Heart right ventricle (tissue), 16 donors: Measurements from ENCODE around the gene PPFIA1. TPM values are rescaled to one million over a fixed set of nuclear protein-coding genes. Genes with fewer than 3 reads are reported as not detected.
"Not testable (repeated sequence)": the region's sequence is repeated elsewhere in the genome, so short reads cannot be mapped to it uniquely, and the experiment has no call there.

Source experiments
- ATAC-seq, 8 donors: fragments of 200-7000 bp; cut with Tn5 transposase; one replicate each; pipeline ENCODE4 v1.9.1; 2020; ENCODE audit warnings: mild to moderate bottlenecking in 8 of 8, moderate library complexity in 8 of 8, moderate number of reproducible peaks in 1 of 8
- DNase-seq, 2 donors: peaks; one replicate each; pipeline ENCODE4 v3.0.0-alpha.2; 2020
- H3K27ac ChIP-seq, 10 donors: fragments of 200-600 bp; sonication (generic) in 2 of 10; one replicate each; pipeline versions ENCODE4 v1.5.0 to v1.8.0; 2020 to 2022; ENCODE audit warnings: mild to moderate bottlenecking in 3 of 10
- H3K27me3 ChIP-seq, 7 donors: fragments of 200-600 bp; one replicate each; pipeline ENCODE4 v1.8.0; 2021 to 2022; ENCODE audit warnings: mild to moderate bottlenecking in 2 of 7
- H3K36me3 ChIP-seq, 9 donors: fragments of 200-600 bp; sonication (generic) in 1 of 9; one replicate each; pipeline versions ENCODE4 v1.5.0 to v1.8.0; 2020 to 2022; ENCODE audit warnings: mild to moderate bottlenecking in 2 of 9
- H3K4me1 ChIP-seq, 9 donors: fragments of 200-600 bp; sonication (generic) in 1 of 9; one replicate each; pipeline versions ENCODE4 v1.5.0 to v1.8.0; 2020 to 2022; ENCODE audit warnings: mild to moderate bottlenecking in 4 of 9
- H3K4me3 ChIP-seq, 10 donors: fragments of 200-600 bp; sonication (generic) in 2 of 10; one replicate each; pipeline versions ENCODE4 v1.5.0 to v1.8.0; 2020 to 2022; ENCODE audit warnings: mild to moderate bottlenecking in 7 of 10, moderate library complexity in 2 of 10
- H3K9me3 ChIP-seq, 11 donors: fragments of 200-600 bp in 10 of 11; sonication (generic) in 2 of 11; one replicate each; pipeline versions ENCODE4 v1.5.0 to v1.8.0; 2013 to 2022; ENCODE audit warnings: mild to moderate bottlenecking in 2 of 11, control low read depth in 1 of 11, moderate library complexity in 1 of 11
- WGBS, 2 donors: extraction: QIAGEN DNeasy Blood & Tissue Kit; methylation state at CpG; one replicate each; pipeline ENCODE4 v1.1.7; 2013; ENCODE audit warnings: inconsistent platforms in 1 of 2; 5-methylcytosine and 5-hydroxymethylcytosine counted together
- intact Hi-C, 10 donors: fragments of 100-400 bp; cut with DNase I; formaldehyde crosslinking; loops; one replicate each; pipeline versions ENCODE4 v1.11.1 to v1.14.2; 2022
- polyA plus RNA-seq, 2 donors: library from polyadenylated mRNA; stranded (reverse); fragments of 200-250 nt; gene quantifications; one replicate each; pipeline ENCODE4 v1.2.3, GENCODE V29; 2013
- total RNA-seq, 10 donors: library from RNA; stranded (reverse); fragmentation: NEBNext Ultra II Directional in 3 of 10; extraction: Animal tissue kit (Norgen Biotek cat#: 25700) in 3 of 10; gene quantifications; one replicate each; pipeline versions ENCODE4 v1.2.1 to v1.2.4, GENCODE V29; 2021 to 2023
- TF ChIP-seq, protein P1 (sequence below), 9 donors: fragments of 200-600 bp; sonication (generic) in 2 of 9; IDR thresholded peaks; one replicate each; pipeline versions ENCODE4 v1.5.0 to v1.8.0; 2021 to 2022; ENCODE audit warnings: antibody characterized with exemption in 9 of 9, mild to moderate bottlenecking in 5 of 9, moderate library complexity in 1 of 9
- donor health status: Arrhythmogenic right ventricular cardiomyopathy.
- donor health status: ischemic (EF 13 %, LVEDD 7.1; RV severe dilation, severe dysfunction).
- donor health status: healthy with polysubstance abuse.
- donor health status: DM: no; HTN: yes; CAD: no.
- donor health status: DM: no; HTN: no; CAD: no.
- donor health status: ischemic (EF 25% LVEDD 6.9; RV normal size, moderate dysfunction).
- donor health status: ischemic (EF 25% LVEDD 5.7; RV mildly dilated, moderate dysfunction).
- donor health status: healthy.
- donor health status: DM: yes; HTN: yes; CAD: no.
- donor health status: Ischemic cardiomyopathy.
- donor health status: ischemic (EF 35%, LVEDD 5.7; RV mildly dilated, moderate dysfunction).
- donor health status: nonischemic (EF 11% LVEDD 7.7; RV severe dilation, severe dysfunction).
- donor health status: DM: yes; HTN: yes; CAD: no.
- donor health status: PGD.
- donor health status: ischemic (EF 29% LVEDD 5.4; RV normal size, mild dysfunction).
- donor health status: nonischemic (EF 23%, LVEDD 6.1; RV moderate dilation, normal function).

Gene PPFIA1
- total and polyA plus RNA-seq, 12 donors, result 14.0 to 57.2 (median 39.0) TPM

DNA sequence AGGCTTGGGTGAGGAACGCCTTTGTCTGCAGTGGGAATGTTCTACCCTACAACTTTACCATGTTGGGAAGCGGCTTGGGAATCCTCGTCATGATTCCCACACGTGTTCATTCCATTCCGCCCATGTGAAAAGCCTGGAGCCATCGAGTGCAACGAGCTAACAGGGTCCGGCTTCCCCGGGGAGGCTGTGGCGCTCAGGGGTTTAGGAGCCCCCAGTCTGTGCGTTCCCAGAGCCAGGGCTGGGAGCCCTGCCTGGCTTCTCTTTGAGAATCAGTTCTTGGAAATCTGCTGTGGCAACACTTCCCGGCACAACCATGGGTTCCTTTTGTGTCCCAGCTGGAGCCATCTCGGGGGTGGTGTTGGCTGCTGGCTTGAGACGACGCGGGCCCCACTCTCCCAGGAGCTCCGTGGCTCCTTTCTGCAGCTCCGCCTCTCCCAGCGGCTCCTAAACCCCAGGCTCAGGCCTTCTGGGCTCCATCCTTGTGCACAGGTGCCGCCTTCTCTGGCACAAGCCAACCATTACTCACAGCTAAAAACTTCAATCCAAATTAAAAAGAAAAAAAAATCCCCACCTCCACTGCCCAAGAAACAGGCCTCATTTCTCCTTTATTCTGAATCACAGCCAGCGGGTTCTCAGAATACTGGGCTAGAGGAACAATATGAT lies 18.7 kb upstream of the PPFIA1 start:
- Histone ChIP-seq H3K27ac (no peak overlapping the region), H3K4me3 (no peak overlapping the region), H3K9me3 (no peaks in the 10 kb centered on the region), H3K27me3 (peaks cover 0 to 7% (median 0%) of the 10 kb centered on the region in 7 donors), H3K36me3 (no peaks in the 10 kb centered on the region), H3K4me1 (peaks cover 0 to 6% (median 0%) of the 10 kb centered on the region in 9 donors)
- WGBS, 2 donors, result 76 to 78% methylated on average over 21 of the region's 21 CpGs
- DNase-seq (no peak), ATAC-seq (peak in 1 of 8 donors; percentile 30)
- TF ChIP-seq, protein P1, sequence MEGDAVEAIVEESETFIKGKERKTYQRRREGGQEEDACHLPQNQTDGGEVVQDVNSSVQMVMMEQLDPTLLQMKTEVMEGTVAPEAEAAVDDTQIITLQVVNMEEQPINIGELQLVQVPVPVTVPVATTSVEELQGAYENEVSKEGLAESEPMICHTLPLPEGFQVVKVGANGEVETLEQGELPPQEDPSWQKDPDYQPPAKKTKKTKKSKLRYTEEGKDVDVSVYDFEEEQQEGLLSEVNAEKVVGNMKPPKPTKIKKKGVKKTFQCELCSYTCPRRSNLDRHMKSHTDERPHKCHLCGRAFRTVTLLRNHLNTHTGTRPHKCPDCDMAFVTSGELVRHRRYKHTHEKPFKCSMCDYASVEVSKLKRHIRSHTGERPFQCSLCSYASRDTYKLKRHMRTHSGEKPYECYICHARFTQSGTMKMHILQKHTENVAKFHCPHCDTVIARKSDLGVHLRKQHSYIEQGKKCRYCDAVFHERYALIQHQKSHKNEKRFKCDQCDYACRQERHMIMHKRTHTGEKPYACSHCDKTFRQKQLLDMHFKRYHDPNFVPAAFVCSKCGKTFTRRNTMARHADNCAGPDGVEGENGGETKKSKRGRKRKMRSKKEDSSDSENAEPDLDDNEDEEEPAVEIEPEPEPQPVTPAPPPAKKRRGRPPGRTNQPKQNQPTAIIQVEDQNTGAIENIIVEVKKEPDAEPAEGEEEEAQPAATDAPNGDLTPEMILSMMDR (IDR thresholded peaks at IDR 0.05), result no peak
- intact Hi-C loops, result no loop called here

DNA sequence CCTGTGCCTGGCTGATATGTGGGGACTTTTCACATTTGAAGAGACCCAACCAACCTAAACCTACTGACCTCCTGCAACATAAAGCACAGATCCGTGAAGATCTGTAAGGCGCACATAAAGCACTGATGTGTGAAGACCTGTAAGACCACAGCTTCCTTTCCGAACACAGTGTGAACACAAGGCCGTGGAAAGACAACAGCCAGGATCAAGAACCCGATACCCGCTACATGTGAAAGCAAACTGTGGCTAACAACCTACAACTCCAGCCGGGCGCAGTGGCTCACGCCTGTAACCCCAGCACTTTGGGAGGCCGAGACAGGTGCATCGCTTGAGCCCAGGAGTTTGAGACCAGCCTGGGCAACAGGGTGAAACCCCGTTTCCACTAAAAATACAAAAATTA lies 17.6 kb upstream of the PPFIA1 start:
- Histone ChIP-seq H3K27ac (no peak overlapping the region), H3K9me3 (no peaks in the 10 kb centered on the region), H3K27me3 (peaks cover 0 to 7% (median 0%) of the 10 kb centered on the region in 7 donors), H3K4me1 (peaks cover 0 to 2% (median 0%) of the 10 kb centered on the region in 9 donors), H3K36me3 (no peaks in the 10 kb centered on the region), H3K4me3 (no peak overlapping the region)
- intact Hi-C loops, result no loop called here
- WGBS, 2 donors, result 95 to 96% methylated on average over 12 of the region's 12 CpGs
- DNase-seq, result no peak
- TF ChIP-seq, protein P1 (IDR thresholded peaks at IDR 0.05), result no peak
- ATAC-seq, result no peak

DNA sequence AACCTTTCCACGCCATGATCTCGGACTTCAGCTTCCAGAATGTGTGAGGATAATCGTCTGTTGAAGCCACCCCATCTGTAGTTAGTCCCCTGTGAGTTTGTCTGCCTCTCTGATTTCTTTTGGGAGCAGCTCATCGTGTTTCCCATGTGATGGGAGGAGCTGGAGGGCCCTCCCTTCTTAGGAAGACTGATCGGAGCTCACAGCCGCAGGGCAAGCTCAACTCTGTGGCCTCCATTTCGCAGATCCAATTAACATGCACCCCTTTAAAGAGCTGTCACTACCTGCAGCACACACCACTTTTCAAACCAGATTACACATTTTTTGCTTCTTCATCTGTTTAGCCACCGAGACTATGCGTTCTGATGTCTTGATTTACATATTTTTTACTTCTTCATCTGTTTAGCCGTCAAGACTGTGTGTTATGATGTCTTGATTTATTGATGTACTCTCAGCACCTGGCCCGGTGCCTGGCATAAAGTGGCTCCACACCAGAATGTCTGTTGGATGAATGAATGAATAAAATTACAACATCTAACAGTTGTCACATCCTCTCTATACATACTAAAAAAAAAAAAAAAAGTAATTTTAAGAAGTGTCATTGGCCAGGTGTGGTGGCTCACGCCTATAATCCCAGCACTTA lies 14.9 kb upstream of the PPFIA1 start:
- WGBS, 2 donors, result 69 to 72% methylated on average over 12 of the region's 12 CpGs
- H3K27me3 ChIP-seq, result peaks cover 0 to 7% (median 0%) of the 10 kb centered on the region in 7 donors
- TF ChIP-seq, protein P1 (IDR thresholded peaks at IDR 0.05), result no peak
- DNase-seq, result no peak
- no peaks in the 10 kb centered on the region for H3K9me3 ChIP-seq
- no peaks in the 10 kb centered on the region for H3K4me1 ChIP-seq
- H3K27ac ChIP-seq, result no peak overlapping the region
- ATAC-seq, result no peak
- H3K36me3 ChIP-seq, result no peaks in the 10 kb centered on the region
- intact Hi-C loops, result no loop called here
- H3K4me3 ChIP-seq, result no peak overlapping the region

DNA sequence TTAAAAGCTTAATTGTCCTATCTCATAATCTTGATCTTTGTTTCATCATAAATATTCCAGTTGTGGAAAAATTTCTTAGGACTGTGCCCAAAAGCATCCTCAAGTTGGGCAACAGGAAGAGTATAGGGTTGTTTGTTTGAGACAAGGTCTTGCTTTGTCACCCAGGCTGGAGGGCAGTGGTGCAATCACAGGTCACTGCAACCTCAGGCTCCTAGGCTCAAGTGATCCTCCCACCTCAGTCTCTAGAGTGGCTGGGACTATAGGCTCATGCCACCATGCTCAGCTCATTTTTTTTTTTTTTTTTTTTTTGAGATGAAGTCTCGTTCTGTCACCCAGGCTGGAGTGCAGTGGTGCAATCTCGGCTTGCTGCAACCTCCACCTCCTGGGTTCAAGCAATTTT lies 11.4 kb upstream of the PPFIA1 start:
- ATAC-seq, intact Hi-C loops, H3K27ac ChIP-seq, DNase-seq, H3K4me3 ChIP-seq, H3K27me3 ChIP-seq, H3K4me1 ChIP-seq, H3K9me3 ChIP-seq, H3K36me3 ChIP-seq: not testable (repeated sequence)
- 90 to 93% methylated on average over 2 of the region's 2 CpGs for WGBS, 2 donors

DNA sequence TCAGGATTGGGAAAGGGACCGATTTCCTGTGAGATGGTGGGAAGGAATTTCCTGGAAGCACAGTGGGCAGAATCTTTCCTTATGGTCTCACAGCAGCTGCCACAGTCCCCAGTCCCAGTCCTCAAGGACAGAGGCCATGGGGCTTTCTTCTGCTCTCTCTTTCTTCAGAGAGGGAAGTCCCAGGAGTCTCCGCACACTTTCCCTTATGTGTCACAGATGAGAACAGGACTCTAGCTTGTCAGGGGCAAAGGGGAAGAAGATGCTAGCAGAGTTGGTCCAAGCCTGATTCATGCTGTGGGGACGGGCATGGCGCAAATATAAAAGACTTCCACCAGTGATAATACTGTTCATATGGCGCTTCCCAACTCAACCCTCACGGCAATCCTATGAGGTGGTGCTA lies 7.5 kb upstream of the PPFIA1 start:
- TF ChIP-seq, protein P1 (IDR thresholded peaks at IDR 0.05), result no peak
- Histone ChIP-seq H3K4me1 (no peaks in the 10 kb centered on the region), H3K27ac (no peak overlapping the region), H3K36me3 (no peaks in the 10 kb centered on the region), H3K9me3 (no peaks in the 10 kb centered on the region), H3K4me3 (no peak overlapping the region), H3K27me3 (peaks cover 0 to 13% (median 0%) of the 10 kb centered on the region in 7 donors)
- ATAC-seq, result no peak
- intact Hi-C loops, result no loop called here
- 87 to 89% methylated on average over 6 of the region's 6 CpGs for WGBS, 2 donors
- no peak for DNase-seq
